HG02840 (cell line): Measurements from ENCODE around the gene THBS2.
"Not testable (repeated sequence)": the region's sequence is repeated elsewhere in the genome, so short reads cannot be mapped to it uniquely, and the experiment has no call there.

Experiments used
- ATAC-seq: cut with Tn5 transposase; IDR thresholded peaks from one replicate; pipeline ENCODE4 v1.9.1; 2021; ENCODE audit warnings: mild to moderate bottlenecking, moderate library complexity, moderate number of reproducible peaks; ENCODE audit not compliant: unreplicated experiment, low FRiP score

THBS2 gene

GRCh38 chr6:169189686-169190085, 64.0 kb downstream of the THBS2 start:
- no peak for ATAC-seq

DNA sequence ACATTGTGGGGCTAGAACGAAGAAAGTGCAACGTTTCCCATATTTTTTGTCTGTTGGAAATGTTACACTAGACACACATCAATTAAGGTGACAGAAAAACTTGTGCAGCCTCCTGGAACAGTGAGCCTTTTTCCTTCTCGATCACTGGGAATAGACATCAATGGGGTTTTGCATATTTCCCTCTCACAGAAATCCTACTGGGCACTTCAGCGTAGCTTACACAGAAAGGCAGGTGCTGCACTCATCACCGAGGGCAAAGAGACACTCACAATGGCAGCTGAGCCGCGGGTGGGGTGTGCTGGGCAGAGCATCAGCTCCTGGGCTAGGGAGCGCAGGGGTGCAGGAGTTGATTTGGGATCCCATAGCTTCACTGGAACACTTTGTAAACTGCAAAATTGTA, 64.5 kb downstream of the THBS2 start:
- ATAC-seq: no peak

DNA sequence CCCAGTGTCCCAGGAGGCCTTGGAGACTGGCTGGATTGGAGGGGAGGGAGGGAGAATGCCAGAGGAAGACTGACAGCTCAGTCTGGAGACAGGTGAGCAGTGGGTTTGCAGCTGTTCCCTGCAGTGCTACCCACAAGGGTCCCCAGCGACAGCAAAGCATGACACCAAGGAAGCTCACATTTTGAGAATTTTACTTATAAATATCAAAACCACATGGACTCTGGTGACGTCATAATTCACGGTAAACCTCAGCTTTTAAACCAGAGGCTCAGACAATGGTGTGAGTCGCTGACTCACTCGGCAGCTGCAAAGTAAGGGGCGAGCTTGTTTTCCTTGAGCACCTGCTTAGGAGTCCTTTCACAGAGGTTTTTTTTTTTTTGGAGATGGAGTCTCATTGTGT, 65.2 kb downstream of the THBS2 start:
- no peak for ATAC-seq

DNA sequence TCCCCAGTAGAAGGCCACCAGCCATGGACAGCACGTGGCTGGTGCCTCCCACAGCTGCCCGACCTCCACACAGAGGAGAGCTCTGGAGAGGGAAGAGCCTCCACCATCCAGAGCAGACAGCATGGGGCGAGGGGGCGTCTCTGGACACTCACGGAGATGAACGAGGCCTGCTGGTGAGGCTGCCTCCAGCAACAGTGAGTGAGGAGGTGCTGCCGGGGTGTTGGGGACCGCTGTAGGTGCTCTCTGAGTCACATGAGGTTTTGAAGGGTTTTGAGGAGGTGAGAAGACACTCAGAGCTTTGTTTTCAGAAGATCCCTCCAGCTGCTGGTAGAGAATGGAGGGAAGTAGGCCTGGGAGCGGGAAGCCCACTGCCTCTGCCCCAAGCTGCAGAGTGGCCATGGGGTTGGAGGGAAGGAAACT, 65.6 kb downstream of the THBS2 start:
- no peak for ATAC-seq

GRCh38 chr6:169186496-169187169, 67.0 kb downstream of the THBS2 start:
- ATAC-seq: no peak

DNA sequence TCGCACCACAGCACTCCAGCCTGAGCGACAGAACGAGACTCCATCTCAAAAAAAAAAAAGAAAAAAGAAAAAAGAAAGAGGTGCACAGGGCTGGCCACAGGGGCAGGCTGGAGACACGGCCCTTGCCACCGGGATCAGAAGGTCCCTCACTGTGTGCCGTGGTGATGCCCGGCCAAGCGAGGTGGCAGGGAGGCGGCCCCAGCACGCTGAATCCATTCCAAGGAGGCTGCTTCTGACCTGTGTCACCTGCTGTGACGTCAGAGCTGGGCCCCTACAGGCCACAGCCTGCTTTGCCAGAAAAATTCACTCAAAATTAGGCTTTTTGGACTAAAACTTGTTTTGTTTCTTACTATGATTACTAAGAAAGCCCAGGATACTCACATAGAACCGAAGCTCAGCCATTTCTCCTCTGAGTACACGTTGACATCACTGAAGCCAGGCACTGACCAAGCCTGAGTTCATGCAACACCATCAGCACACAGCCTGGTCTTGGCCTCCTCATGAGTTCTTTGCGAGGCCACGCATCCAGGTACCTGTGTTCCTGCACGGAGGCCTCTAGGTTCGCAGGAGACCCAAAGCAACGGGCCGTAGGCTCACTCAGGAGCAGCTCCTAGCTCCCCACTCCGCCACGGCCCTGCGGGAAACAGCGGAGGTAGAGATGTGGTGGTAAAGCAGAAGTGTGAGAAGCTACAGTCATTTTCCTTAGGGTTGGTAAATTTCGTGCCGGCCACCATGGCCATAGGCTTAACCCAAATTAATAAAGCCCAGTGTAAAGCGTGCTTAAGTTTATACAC, 67.8 kb downstream of the THBS2 start:
- no peak for ATAC-seq

DNA sequence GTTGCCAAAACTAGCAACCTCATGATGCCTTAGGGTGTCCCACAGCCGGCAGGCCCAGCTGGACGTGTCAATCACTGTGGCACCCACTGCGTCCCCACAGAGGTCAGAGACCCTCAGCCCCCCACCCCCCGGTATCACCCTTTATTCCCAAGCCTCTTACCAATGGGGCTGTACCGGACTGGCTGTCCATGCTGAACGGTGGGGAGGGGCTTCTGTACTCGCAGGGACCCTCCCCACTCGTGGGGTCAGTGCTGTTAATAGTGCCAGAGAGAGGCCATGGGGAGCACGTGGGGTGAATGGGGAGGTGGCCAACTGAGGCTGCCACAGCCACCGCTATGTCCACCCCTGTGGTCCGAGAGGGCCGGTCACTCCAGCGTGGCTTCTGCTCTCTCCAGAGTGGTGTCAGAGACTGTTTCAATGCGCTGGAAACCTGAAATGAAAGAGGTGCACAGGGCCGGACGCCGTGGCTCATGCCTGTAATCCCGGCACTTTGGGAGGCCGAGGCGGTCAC, 68.6 kb downstream of the THBS2 start:
- ATAC-seq: no peak

GRCh38 chr6:169184419-169184818, 69.2 kb downstream of the THBS2 start:
- ATAC-seq: no peak

- ATAC-seq: no peak
Measured at GRCh38 chr6:169183233-169183632, 70.4 kb downstream of the THBS2 start.

DNA sequence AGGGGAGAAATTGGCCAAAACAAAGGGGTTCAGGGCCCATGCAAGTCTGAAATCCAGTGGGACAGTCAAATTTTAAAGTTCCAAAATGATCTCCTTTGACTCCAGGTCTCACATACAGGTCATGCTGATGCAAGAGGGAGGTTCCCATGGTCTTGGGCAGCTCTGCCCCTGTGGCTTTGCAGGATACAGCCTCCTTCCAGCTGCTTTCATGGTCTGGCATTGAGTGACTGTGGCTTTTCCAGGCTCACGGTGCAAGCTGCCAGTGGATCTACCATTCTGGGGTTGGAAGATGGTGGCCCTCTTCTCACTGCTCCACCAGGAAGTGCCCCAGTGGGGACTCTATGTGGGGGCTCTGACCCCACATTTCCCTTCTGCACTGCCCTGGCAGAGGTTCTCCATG, 73.8 kb downstream of the THBS2 start:
- ATAC-seq: not testable (repeated sequence)

GRCh38 chr6:169177516-169178166, 76.0 kb downstream of the THBS2 start:
- no peak for ATAC-seq

DNA sequence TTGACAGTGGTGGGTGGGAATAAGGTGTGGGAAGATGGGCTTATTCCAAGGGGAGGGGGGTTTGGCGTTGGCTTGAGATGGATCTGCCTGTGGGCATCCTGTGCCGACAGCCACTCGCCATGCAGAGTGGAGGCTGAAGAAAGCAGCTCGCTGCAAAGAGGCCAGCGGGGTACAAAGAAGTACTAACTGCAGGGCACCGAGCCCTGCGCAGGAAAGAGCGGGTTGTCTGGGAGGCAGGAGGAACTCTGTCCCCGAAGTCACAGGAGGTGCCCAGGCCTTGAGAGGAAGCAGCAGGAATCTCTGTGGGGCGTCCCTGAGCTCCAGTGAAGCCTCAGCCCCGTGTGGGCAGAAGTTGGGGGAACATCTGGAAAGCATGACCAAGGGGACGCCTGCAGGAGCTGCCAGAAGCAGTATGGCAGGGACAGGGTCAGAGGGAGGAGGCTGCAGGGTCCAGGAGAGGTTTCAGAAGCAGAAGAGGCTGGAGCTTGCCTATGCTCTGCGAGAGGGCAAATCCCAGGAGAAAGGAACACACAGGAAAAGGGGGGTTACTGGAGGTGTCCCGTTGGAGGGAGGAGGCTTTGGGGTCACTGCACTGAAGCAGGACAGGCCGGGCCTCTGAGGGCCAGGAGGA, 77.2 kb downstream of the THBS2 start:
- no peak for ATAC-seq

GRCh38 chr6:169175360-169175887, 78.2 kb downstream of the THBS2 start:
- no peak for ATAC-seq

DNA sequence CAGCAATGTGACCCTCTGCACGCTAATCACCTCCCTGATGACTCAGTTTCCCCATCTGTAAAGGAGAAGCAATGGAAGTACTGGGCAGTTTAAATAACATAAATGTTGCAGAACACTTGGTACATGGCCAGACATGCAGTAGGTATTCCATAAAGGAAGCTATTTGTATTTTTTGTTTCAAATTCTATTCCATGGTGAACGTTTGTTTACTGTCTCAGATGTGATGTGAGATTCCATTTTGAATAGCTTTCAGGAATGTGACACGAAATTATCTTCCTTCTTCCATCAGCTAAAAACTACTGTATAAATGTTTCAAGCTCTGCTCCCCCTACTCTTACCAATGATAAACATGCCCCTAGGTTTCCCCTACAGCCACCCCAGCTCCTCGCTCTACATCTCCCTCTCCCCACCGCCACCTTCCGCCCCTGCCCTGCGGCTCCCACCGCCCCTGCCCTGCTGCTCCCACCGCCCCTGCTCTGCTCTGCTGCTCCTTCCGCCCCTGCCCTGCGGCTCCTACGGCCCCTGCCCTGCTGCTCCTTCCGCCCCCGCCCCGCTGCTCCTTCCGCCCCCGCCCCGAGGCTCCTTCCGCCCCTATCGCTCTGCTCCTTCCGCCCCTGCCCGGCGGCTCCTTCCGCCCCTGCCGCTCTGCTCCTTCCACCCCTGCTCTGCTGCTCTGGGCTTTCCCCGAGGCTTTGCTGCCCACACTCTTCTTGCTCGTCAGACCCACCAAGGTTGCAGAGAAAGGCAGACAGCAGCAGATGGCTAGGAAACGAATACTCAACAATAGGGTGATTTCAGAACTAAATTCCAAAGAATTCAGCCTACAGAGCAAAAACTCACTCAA, 78.9 kb downstream of the THBS2 start:
- no peak for ATAC-seq

DNA sequence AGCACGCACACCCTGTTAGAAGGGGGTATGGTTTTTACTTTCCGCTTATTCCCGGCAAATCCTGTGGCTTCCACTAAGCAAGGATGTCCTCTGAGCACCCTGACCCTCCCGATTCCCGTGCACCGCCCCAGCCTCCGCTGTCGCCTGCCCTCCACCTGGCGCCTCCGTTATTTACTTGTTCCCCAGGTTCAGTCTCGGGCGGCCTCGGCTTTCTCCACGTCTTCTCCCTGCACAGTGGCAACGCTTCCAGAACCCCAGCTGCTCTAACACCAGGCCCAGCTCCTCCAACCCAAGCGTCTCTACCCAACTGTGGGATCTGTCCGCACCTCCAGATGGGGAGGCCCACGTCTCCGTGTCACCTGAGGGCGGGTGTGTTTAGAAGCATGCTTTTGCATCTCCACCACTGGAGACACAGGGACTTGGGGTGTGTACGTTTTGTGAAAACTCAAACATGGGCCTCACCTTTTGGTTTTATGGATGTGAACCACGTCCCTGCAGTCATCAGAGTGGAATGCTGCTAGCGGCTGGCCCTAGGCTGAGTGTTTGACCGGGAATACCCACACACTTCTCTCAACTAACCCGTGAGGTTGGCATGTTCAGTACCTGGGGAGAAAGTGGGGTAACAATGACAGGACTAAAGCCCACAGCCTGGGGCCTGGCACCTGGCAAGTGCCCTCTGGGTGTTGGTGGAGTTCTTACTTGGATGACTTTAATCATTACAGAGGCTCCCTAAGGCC, 79.9 kb downstream of the THBS2 start:
- ATAC-seq: no peak

- ATAC-seq: no peak
Measured at GRCh38 chr6:169172946-169173345, 80.7 kb downstream of the THBS2 start.

DNA sequence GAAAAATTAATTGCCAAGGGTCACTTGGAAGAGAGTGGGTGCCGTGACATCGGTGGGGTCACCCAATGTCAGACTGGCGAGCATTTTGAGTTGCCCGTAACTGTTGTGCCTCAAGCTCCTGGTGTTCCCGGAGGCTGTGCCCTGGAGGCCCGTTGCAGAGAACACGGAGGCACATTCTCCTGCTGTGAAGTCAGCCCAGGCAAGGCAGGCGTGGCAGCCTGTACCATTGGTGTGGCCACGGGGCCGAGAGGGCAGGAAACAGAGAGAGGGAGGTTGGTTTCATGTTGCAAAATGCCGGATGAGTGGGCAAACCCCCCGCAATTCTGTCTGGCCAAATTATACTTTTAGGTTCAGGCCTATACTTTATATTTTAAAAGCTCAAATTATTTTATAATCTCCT, 81.2 kb downstream of the THBS2 start:
- ATAC-seq: no peak

DNA sequence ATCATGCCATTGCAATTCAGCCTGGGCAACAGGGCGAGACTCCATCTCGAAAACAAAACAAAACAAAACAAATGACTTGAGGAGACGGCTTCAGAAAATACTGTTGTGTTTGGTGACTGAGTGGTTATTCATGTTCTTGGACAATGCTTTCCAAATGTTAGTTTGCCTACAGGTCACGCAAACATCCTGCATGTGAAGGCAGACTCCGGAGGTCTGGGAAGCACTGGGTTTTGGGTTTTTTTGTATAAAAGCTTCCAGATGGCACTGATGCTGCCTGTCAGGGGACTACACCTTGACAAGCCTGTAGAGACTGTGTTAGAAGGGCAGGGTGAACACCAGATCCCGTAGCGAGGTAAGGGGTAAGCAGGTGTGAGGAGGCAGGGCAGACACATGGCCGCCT, 81.7 kb downstream of the THBS2 start:
- no peak for ATAC-seq

- no peak for ATAC-seq
Measured at GRCh38 chr6:169171016-169171415, 82.6 kb downstream of the THBS2 start.
